HCT116 (cell line): ENCODE results near the gene CCNL2. TPM values are rescaled to one million over a fixed set of nuclear protein-coding genes. Genes with fewer than 3 reads are reported as not detected.

ENCODE experiments used
- ATAC-seq: fragments of 200-7000 bp; cut with Tn5 transposase; 2 replicates; pipeline ENCODE4 v1.9.1; 2020; ENCODE audit warnings: mild to moderate bottlenecking, moderate library complexity
- BruUV-seq: library from RNA; stranded (reverse); fragments of 400-500 nt; replicated peaks from 2 replicates; lab custom pipeline; 2021; lab: Mats Ljungman, UMichigan
- CTCF ChIA-PET: fragments of 300-600 bp; sonication (Branson Sonifier 250); formaldehyde crosslinking; loops from one replicate; lab custom pipeline; 2021; ENCODE audit warnings: antibody characterized with exemption; lab: Charles Lee
- POLR2A ChIA-PET: fragments of 300-600, 350-600 bp; sonication (Branson Sonifier 250); formaldehyde crosslinking; loops from one replicate; lab custom pipeline; 2021; ENCODE audit warnings: antibody characterized with exemption; lab: Charles Lee
- RAD21 ChIA-PET, 2 experiments: fragments of 300-600 bp; sonication (Branson Sonifier 250); formaldehyde crosslinking; loops; one replicate each; lab custom pipeline; 2023; ENCODE audit warnings: low total read pairs in 2 of 2; ENCODE audit not compliant: uncharacterized antibody in 2 of 2, unreplicated experiment in 2 of 2, low non-redundant PET in 1 of 2; lab: Charles Lee
- DNase-seq: peaks from one replicate; pipeline ENCODE4 v3.0.0-alpha.2; 2010; ENCODE audit warnings: low read depth, low spot score
- H2AFZ ChIP-seq: fragments of 200-600 bp; shearing (Covaris generic), sonication (generic); 2 replicates; pipeline ENCODE4 v1.6.1; 2017; ENCODE audit warnings: low read depth, mixed run types, mixed read lengths, antibody characterized with exemption, low read length; ENCODE audit not compliant: poor library complexity, severe bottlenecking
- H3K27ac ChIP-seq: 2 replicates; pipeline ENCODE4 v1.5.1; 2012; ENCODE audit warnings: low read depth, low read length
- H3K27me3 ChIP-seq: fragments of 200-600 bp; sonication (generic); 2 replicates; pipeline ENCODE4 v1.6.1; 2016; ENCODE audit warnings: mixed run types, low read length, mixed read lengths; ENCODE audit not compliant: insufficient read depth
- H3K36me3 ChIP-seq, 2 experiments: fragments of 200-500 bp in 1 of 2; fragments of 200-600 bp in 1 of 2; sonication (Bioruptor generic) in 1 of 2; sonication (generic) in 1 of 2; 2 replicates each; pipeline versions ENCODE4 v1.5.1 to v1.6.1; 2014 to 2016; ENCODE audit warnings: low read length in 2 of 2, inconsistent platforms in 1 of 2, mixed read lengths in 1 of 2, mixed run types in 1 of 2; ENCODE audit not compliant: insufficient read depth in 2 of 2, control insufficient read depth in 1 of 2
- H3K4me1 ChIP-seq, 2 experiments: fragments of 200-600 bp in 1 of 2; sonication (generic) in 1 of 2; 2 replicates each; pipeline versions ENCODE4 v1.5.1 to v1.6.1; 2012 to 2017; ENCODE audit warnings: low read length in 2 of 2, inconsistent platforms in 1 of 2, mild to moderate bottlenecking in 1 of 2, mixed read lengths in 1 of 2, mixed run types in 1 of 2, moderate library complexity in 1 of 2; ENCODE audit not compliant: insufficient read depth in 2 of 2, control insufficient read depth in 1 of 2
- H3K4me2 ChIP-seq: fragments of 200-600 bp; sonication (generic); 2 replicates; pipeline ENCODE4 v1.6.1; 2017; ENCODE audit warnings: mixed run types, low read length, mixed read lengths
- H3K4me3 ChIP-seq, 2 experiments: fragments of 200-600 bp in 1 of 2; sonication (generic) in 1 of 2; replicated peaks in 1 of 2; 2 replicates each; pipeline ENCODE4 v1.5.1; 2011 to 2016; ENCODE audit warnings: low read length in 2 of 2, control low read depth in 1 of 2, low read depth in 1 of 2, mild to moderate bottlenecking in 1 of 2, mixed read lengths in 1 of 2, mixed run types in 1 of 2
- H3K79me2 ChIP-seq: fragments of 200-600 bp; sonication (generic); 2 replicates; pipeline ENCODE4 v1.6.1; 2017; ENCODE audit warnings: mild to moderate bottlenecking, mixed run types, low read length, moderate library complexity, mixed read lengths; ENCODE audit not compliant: insufficient read depth
- H3K9ac ChIP-seq: fragments of 200-600 bp; sonication (generic); 2 replicates; pipeline ENCODE4 v1.6.1; 2016; ENCODE audit warnings: low read length, mixed read lengths
- H3K9me2 ChIP-seq: fragments of 200-600 bp; sonication (generic), shearing (Covaris generic); 2 replicates; pipeline ENCODE4 v1.6.1; 2017; ENCODE audit warnings: mixed run types, mild to moderate bottlenecking, moderate library complexity; ENCODE audit not compliant: insufficient read depth
- H3K9me3 ChIP-seq, 2 experiments: fragments of 200-500 bp in 1 of 2; fragments of 200-600 bp in 1 of 2; sonication (Bioruptor generic) in 1 of 2; sonication (generic) in 1 of 2; 2 replicates each; pipeline ENCODE4 v1.6.1; 2014 to 2017; ENCODE audit warnings: low read length in 2 of 2, mixed read lengths in 2 of 2, inconsistent platforms in 1 of 2, low read depth in 1 of 2, mild to moderate bottlenecking in 1 of 2, mixed run types in 1 of 2, moderate library complexity in 1 of 2; ENCODE audit not compliant: control insufficient read depth in 1 of 2, insufficient read depth in 1 of 2
- H4K20me1 ChIP-seq: fragments of 200-600 bp; sonication (generic), shearing (Covaris generic); 2 replicates; pipeline ENCODE4 v1.6.1; 2017; ENCODE audit warnings: mixed run types, mild to moderate bottlenecking, moderate library complexity; ENCODE audit not compliant: insufficient read depth
- ATF3 ChIP-seq: IDR thresholded peaks from 2 replicates; pipeline ENCODE4 v1.6.1; 2012
- CBX3 ChIP-seq: IDR thresholded peaks from 2 replicates; pipeline ENCODE4 v1.6.1; 2012; ENCODE audit warnings: low read depth
- CEBPB ChIP-seq: IDR thresholded peaks from 2 replicates; pipeline ENCODE4 v1.6.1; 2012; ENCODE audit warnings: low read depth
- CTCF ChIP-seq, 3 experiments: fragments of 200-600 bp in 1 of 3; sonication (generic) in 1 of 3; IDR thresholded peaks in 2 of 3; conservative IDR thresholded peaks in 1 of 3; 2 replicates each; pipeline ENCODE4 v1.5.1; 2012 to 2017; ENCODE audit warnings: low read depth in 2 of 3, low read length in 2 of 3, antibody characterized with exemption in 1 of 3, borderline replicate concordance in 1 of 3, control low read depth in 1 of 3, mild to moderate bottlenecking in 1 of 3, mixed read lengths in 1 of 3, mixed run types in 1 of 3, moderate library complexity in 1 of 3; ENCODE audit not compliant: insufficient read depth in 1 of 3
- EGR1 ChIP-seq: IDR thresholded peaks from 2 replicates; pipeline ENCODE4 v1.6.1; 2012; ENCODE audit warnings: low read depth
- ELF1 ChIP-seq: IDR thresholded peaks from 2 replicates; pipeline ENCODE4 v1.6.1; 2012; ENCODE audit warnings: low read depth, borderline replicate concordance
- EZH2phosphoT487 ChIP-seq: fragments of 200-600 bp; IDR thresholded peaks from 2 replicates; pipeline ENCODE4 v1.6.1; 2018; ENCODE audit warnings: antibody characterized with exemption, borderline replicate concordance
- JUND ChIP-seq: IDR thresholded peaks from 2 replicates; pipeline ENCODE4 v1.6.1; 2012
- MAX ChIP-seq: IDR thresholded peaks from 2 replicates; pipeline ENCODE4 v1.6.1; 2012
- POLR2A ChIP-seq: IDR thresholded peaks from 2 replicates; pipeline ENCODE4 v1.7.0; 2011; ENCODE audit warnings: borderline replicate concordance; ENCODE audit not compliant: insufficient read depth, insufficient read length; ENCODE audit errors: extremely low read depth
- SIN3A ChIP-seq: IDR thresholded peaks from 2 replicates; pipeline ENCODE4 v1.6.1; 2012; ENCODE audit warnings: low read depth
- SP1 ChIP-seq: IDR thresholded peaks from 2 replicates; pipeline ENCODE4 v1.6.1; 2012; ENCODE audit warnings: low read depth
- TCF7L2 ChIP-seq: IDR thresholded peaks from 2 replicates; pipeline ENCODE4 v1.7.0; 2011; ENCODE audit warnings: borderline replicate concordance, inconsistent platforms; ENCODE audit not compliant: insufficient read depth, insufficient read length; ENCODE audit errors: extremely low read depth
- ZBTB33 ChIP-seq: IDR thresholded peaks from 2 replicates; pipeline ENCODE4 v1.6.1; 2011; ENCODE audit warnings: mild to moderate bottlenecking, low read length, moderate library complexity; ENCODE audit not compliant: insufficient replicate concordance; ENCODE audit errors: extremely low read depth
- intact Hi-C: fragments of 100-400 bp; cut with micrococcal nuclease; formaldehyde crosslinking; loops from 2 replicates; pipeline ENCODE4 v1.10.0; 2022
- total RNA-seq: library from RNA; stranded (reverse); gene quantifications from one replicate; pipeline ENCODE4 v1.2.1, GENCODE V29; 2021; ENCODE audit not compliant: unreplicated experiment

CCNL2 gene
- total RNA-seq, 1 experiment from 2014 or later: 173 TPM

GRCh38 chr1:1434824-1435105 lies 35.6 kb upstream of the CCNL2 start:
- H3K4me3 ChIP-seq: peak overlapping the region; percentile 80 to 92
- no peaks in the 10 kb centered on the region for H3K9me2 ChIP-seq
- no peaks in the 10 kb centered on the region for H3K27me3 ChIP-seq
- ChIA-PET POLR2A (no interaction called here), CTCF (no interaction called here), RAD21 (interaction anchor here (1.2 to 1.4 kb wide), 2 partner anchors 10 to 29 kb away, joined by 3 read pairs; no protein-coding TSS in a partner anchor)
- TF ChIP-seq CTCF (IDR thresholded peaks at IDR 0.05 in 2 of 3, conservative IDR thresholded peaks at IDR 0.05 in 1 of 3; ENCODE audit: borderline replicate concordance in 1 of 3, insufficient read depth in 1 of 3, low read depth in 2 of 3, low read length in 2 of 3) (no peak), MAX (no peak), POLR2A (no peak), ATF3 (no peak), TCF7L2 (no peak), CBX3 (no peak), SP1 (no peak), JUND (no peak), ELF1 (no peak), EZH2phosphoT487 (no peak), ZBTB33 (no peak), CEBPB (no peak), SIN3A (no peak), EGR1 (no peak)
- no peaks in the 10 kb centered on the region for H4K20me1 ChIP-seq
- peak overlapping the region; percentile 99 for H3K27ac ChIP-seq
- peaks cover 33% of the 10 kb centered on the region; the same call in 1 of the 2 replicates for H3K79me2 ChIP-seq
- no peak overlapping the region for H2AFZ ChIP-seq
- H3K9ac ChIP-seq: peak overlapping the region; percentile 88
- H3K9me3 ChIP-seq: no peaks in the 10 kb centered on the region
- H3K36me3 ChIP-seq: no peaks in the 10 kb centered on the region
- ATAC-seq (no peak), DNase-seq (no peak)
- peak overlapping the region; percentile 99 for H3K4me2 ChIP-seq
- H3K4me1 ChIP-seq: peaks cover 45 to 64% of the 10 kb centered on the region in 2 experiments
- intact Hi-C loops: no loop called here
- no TSS peak for BruUV-seq
